Measurements from ENCODE around the gene STXBP2.

DNA sequence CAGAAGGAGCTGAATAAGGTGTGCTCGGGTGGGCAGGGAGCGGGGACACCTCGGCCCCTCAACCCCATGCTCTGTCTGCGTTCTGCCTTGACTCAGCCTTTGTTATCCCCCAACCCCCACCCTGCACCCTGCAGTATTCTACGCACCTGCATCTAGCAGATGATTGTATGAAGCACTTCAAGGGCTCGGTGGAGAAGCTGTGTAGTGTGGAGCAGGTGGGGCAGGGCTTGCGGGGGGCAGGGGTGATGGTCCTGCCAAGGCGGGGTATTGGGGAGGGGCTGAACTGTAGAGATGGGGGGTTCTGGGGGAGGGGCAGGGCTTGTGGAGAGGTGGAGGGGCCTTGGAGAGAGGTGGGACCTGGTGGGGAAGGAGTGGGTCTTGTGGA, 6.1 kb downstream of the STXBP2 start:
- TF ChIP-seq, protein P1, sequence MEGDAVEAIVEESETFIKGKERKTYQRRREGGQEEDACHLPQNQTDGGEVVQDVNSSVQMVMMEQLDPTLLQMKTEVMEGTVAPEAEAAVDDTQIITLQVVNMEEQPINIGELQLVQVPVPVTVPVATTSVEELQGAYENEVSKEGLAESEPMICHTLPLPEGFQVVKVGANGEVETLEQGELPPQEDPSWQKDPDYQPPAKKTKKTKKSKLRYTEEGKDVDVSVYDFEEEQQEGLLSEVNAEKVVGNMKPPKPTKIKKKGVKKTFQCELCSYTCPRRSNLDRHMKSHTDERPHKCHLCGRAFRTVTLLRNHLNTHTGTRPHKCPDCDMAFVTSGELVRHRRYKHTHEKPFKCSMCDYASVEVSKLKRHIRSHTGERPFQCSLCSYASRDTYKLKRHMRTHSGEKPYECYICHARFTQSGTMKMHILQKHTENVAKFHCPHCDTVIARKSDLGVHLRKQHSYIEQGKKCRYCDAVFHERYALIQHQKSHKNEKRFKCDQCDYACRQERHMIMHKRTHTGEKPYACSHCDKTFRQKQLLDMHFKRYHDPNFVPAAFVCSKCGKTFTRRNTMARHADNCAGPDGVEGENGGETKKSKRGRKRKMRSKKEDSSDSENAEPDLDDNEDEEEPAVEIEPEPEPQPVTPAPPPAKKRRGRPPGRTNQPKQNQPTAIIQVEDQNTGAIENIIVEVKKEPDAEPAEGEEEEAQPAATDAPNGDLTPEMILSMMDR (IDR thresholded peaks at IDR 0.05): no peak
- TF ChIP-seq POLR2A (IDR thresholded peaks at IDR 0.05): no peak
- TF ChIP-seq POLR2AphosphoS5 (IDR thresholded peaks at IDR 0.05): no peak

All from prostate gland (tissue), 2 donors.